ENCODE results near the gene RBM11.
"Not testable (repeated sequence)": the region's sequence is repeated elsewhere in the genome, so short reads cannot be mapped to it uniquely, and the experiment has no call there.

The RBM11 gene, protein sequence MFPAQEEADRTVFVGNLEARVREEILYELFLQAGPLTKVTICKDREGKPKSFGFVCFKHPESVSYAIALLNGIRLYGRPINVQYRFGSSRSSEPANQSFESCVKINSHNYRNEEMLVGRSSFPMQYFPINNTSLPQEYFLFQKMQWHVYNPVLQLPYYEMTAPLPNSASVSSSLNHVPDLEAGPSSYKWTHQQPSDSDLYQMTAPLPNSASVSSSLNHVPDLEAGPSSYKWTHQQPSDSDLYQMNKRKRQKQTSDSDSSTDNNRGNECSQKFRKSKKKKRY

GRCh38 chr21:14215971-14216641 is at the start of gene RBM11:
Gene RBM11 (plus strand): TSS chr21:14216157. CDS start chr21:14216187, 30 bp downstream.
- DNase-seq (ENCODE audit: low read depth, low spot score) = no peak

GRCh38 chr21:14166463-14167223 is 49.3 kb upstream of the RBM11 start:
- not testable (repeated sequence) for DNase-seq (ENCODE audit: low read depth, low spot score)

DNA sequence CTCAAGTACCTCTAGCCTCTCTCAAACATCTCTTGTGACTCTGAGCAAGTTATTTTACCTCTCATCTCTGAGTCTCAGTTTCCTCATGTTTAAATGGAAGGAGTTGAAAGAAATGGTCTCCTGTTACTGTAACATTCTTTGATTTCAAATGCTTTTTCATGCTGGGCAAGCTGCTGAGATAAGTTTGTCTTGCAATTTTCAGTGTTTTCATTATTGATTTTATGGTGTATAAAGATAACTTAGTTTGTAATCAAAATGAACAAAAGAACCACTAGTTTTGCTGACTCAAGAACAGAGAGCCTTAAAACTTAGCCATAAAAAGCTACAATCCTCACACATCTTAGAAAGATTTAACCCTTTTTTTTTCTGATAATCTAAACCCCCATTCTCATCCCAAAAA is 9.7 kb upstream of the RBM11 start:
- DNase-seq (ENCODE audit: low read depth, low spot score) = no peak

- no peak for DNase-seq (ENCODE audit: low read depth, low spot score)
Measured at GRCh38 chr21:14210738-14211137, 5.2 kb upstream of the RBM11 start, which contains the start of gene LIPI. Gene LIPI (minus strand): TSS chr21:14210955. CDS start chr21:14210845, 110 bp downstream.

DNA sequence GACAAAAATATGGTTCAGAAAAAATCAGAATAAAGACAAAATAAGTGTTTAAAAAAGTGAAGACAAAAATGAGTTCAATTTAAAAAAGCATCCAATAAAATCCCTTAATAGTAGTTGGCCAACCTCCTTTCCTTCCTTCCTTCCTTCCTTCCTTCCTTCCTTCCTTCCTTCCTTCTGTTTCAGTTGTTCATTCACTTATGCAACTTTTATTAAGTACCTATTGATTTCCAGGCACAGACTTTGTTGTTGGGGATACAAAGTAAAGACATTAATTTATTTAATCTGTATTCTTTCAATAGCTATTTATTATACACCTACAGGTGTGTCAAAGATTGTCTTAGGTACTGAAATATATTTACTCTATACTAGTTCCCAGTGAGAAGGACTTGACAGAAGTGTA is 2.8 kb upstream of the RBM11 start:
- no peak for DNase-seq (ENCODE audit: low read depth, low spot score)

GRCh38 chr21:14223365-14223764 is 7.4 kb downstream of the RBM11 start:
- DNase-seq (ENCODE audit: low read depth, low spot score) = no peak

DNA sequence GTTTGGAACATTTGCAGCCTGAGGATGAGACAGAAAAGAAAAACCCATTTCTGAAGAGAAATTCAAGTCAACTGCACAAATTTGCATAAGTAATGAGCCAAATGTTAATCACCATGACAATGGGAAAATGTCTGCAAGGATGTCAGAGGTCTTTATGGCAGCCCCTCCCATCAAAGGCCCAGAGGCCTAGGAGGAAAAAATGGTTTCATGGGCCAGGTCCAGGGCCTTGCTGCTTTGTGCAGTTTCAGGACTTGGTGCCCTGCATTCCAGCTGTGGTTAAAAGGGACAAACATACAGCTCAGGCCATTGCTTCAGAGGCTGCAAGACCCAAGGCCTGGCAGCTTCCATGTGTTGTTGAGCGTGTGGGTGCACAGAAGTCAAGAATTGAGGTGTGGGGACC is 13.4 kb downstream of the RBM11 start:
- no peak for DNase-seq (ENCODE audit: low read depth, low spot score)

DNA sequence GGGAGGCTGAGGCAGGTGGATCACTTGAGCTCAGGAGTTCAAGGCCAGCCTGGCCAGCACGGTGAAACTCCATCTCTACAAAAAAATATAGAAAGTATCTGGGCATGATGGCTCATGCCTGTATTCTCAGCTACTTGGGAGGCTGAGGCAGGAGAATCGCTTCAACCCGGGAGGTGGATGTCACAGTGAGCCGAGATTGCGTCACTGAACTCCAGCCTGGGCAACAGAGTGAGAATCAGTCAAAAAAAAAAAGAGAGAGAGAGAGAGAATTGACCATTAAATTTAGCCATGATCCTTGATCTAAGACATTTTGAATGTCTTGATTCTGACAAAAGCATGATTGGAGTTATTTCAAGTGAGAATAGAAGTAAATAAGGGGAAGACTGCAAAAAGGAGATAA is 19.1 kb downstream of the RBM11 start:
- no peak for DNase-seq (ENCODE audit: low read depth, low spot score)

GRCh38 chr21:14236180-14236579 is 20.2 kb downstream of the RBM11 start:
- DNase-seq (ENCODE audit: low read depth, low spot score) = no peak

DNA sequence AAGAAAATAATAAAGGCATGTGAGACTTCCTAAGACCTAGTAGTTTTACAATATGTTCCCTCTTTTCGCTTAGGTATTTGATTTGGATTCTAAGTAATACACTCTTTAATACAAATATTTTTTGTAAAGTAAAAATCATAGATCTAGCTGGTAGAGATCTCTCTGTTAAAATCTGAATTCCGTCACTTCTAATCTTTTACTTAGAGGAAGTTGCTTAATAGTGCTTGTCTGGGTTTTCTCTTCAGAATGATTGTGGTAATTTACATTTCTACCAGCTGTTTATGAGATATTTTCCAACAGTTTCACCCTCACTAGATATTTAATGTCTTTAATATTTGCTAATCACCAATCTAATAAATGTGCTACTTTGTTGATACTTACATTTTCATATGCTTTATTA is 23.3 kb downstream of the RBM11 start:
- DNase-seq (ENCODE audit: low read depth, low spot score) = no peak

DNA sequence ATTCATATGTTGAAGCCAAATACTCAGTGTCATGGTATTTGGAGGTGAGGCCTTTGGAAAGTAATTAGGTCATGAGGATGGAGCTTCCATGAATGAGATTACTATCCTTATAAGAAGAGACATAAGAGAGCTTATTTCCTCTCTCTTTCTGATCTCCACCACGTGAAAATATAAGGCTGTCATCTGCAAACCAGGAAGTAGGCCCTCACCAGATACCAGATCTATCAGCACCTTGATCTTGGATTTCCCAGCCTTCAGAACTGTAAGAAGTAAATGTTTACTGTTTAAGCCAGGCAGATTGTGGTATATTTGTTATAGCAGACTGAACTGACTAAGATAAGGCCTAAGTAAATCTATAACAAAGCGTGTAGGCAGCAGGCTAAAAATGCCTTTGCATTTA is 25.3 kb downstream of the RBM11 start:
- DNase-seq (ENCODE audit: low read depth, low spot score) = no peak

DNA sequence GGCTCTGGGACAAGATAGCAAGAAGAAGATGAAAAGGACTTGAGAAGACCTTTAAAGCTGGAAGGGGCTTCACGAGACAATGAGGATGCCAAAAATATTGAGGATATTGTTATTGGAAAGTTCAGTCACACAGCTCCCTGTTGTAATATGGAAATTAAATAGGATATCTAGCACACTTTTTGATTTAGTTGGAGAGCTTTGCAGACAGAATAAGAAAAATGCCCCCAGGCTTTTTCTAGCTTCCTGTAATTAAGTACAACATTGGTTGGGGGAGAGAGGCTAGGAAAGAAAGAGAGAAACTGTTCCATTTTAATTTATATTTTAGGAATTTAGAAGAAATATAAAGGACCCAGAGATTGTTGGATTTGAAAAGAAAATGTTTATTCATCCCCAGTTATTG is 27.5 kb downstream of the RBM11 start:
- DNase-seq (ENCODE audit: low read depth, low spot score) = no peak

DNA sequence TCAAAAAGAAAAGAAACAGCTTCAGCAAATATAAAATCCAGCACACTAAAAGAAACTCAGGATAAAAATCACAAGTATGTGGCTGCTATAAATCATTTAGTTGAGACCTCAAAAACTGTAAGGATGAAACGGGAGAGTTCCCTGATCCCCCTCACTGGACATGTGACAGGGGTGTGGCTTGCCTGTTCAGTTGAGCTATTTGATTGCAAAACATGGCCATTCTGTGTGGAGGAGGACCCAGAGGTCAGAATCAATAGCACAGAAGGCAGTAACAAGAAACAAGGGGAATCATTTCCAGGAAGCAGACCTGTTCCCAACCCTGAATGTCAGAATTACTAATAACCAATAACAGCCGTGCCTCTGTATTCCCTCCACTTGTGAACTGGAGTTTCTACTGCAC is 27.9 kb downstream of the RBM11 start:
- DNase-seq (ENCODE audit: low read depth, low spot score) = no peak

DNA sequence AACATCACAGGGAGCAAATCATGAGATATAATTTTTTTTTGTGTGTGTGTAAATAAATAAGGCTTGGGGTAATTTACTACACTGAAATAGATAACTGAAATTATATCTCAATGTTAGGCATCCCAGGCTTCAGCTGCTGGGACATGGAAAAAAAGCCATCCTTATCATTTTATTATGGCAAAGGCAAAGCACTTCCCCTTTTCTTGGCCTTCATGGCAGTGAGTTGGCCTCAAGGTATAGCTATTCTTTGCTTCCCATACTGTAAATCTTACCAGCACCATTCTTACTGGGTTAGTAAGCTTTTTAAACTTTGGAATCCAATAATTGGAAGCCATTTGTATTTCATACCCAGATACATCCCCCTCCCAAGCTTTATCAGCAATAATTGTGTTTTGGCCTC is 29.0 kb downstream of the RBM11 start:
- no peak for DNase-seq (ENCODE audit: low read depth, low spot score)

GRCh38 chr21:14245711-14246110 is 29.8 kb downstream of the RBM11 start:
- DNase-seq (ENCODE audit: low read depth, low spot score) = no peak

DNA sequence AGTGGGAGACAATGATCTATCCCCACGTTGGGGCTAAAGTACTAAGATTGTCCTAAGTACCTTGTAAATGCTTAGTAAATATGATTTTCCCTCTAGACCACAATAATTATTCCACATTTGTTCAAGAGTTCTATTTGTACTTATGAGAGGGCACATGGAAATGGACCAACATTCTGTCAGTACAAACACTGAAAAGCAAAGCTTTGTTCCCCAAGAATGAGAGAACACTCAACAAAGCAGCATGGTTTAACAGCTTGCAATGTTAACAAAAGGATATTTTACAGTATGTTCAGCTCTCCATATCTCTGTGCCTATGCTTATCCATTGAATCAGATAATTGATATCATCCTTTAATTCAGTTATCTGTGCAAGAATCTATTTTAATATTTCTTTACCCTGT is 35.4 kb downstream of the RBM11 start:
- DNase-seq (ENCODE audit: low read depth, low spot score) = no peak

GRCh38 chr21:14259747-14260146 is 43.8 kb downstream of the RBM11 start:
- no peak for DNase-seq (ENCODE audit: low read depth, low spot score)

DNA sequence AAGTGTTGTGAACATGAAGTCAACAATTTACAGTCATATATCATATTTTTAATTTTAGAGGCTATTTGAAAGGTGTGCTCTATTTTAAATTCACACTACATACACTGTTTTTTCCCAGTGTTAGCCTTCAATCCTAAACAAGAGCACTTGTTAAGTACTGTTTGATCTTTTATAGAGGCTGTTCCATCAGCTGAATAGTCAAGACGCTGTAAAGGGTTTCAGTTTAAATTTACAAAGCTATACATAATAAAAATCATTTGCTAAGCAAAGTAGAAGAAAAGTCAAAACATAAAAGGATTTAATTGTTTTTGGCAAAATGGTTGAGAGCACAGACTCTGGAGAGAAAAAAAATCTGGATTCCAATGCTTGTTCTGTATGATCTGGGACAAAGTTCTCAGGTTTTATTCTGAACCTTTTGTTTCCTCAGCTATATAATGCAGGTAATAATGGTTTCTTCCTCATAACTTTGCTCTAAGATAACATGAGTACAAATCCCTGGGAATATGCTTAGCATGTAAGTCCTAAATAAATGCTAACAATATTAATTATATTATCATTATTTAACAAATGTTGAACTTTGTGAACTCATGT is 44.3 kb downstream of the RBM11 start:
- no peak for DNase-seq (ENCODE audit: low read depth, low spot score)

GRCh38 chr21:14262039-14262438 is 46.1 kb downstream of the RBM11 start:
- no peak for DNase-seq (ENCODE audit: low read depth, low spot score)

GRCh38 chr21:14263879-14264278 is 47.9 kb downstream of the RBM11 start:
- DNase-seq (ENCODE audit: low read depth, low spot score) = no peak

- DNase-seq (ENCODE audit: low read depth, low spot score) = no peak
Measured at GRCh38 chr21:14265023-14265422, 49.1 kb downstream of the RBM11 start.

- no peak for DNase-seq (ENCODE audit: low read depth, low spot score)
Measured at GRCh38 chr21:14267076-14267475, 51.1 kb downstream of the RBM11 start.
